H9 (cell line): ENCODE measurements around the gene C7orf25. TPM values are rescaled to one million over a fixed set of nuclear protein-coding genes. Genes with fewer than 3 reads are reported as not detected.
A peak's percentile ranks its signal among the peaks of the same experiment; 100 is the strongest.

Experiments
- DNase-seq: peaks from one replicate; pipeline ENCODE4 v3.0.0-alpha.2; 2017
- H2AFZ ChIP-seq: one replicate; pipeline ENCODE4 v1.6.1; 2013; ENCODE audit warnings: mild to moderate bottlenecking, low read length, control low read depth, moderate library complexity
- H2AK5ac ChIP-seq: 2 replicates; pipeline ENCODE4 v1.6.1; 2013; ENCODE audit warnings: low read length, control low read depth, mixed read lengths; ENCODE audit not compliant: insufficient read length
- H2BK120ac ChIP-seq: one replicate; pipeline ENCODE4 v1.6.1; 2013; ENCODE audit warnings: low read depth, mild to moderate bottlenecking, low read length, control low read depth, inconsistent platforms; ENCODE audit not compliant: poor library complexity, severe bottlenecking
- H2BK12ac ChIP-seq: 2 replicates; pipeline ENCODE4 v1.6.1; 2013; ENCODE audit warnings: low read length, control low read depth, mixed read lengths, low read depth; ENCODE audit not compliant: insufficient read length
- H2BK15ac ChIP-seq: 2 replicates; pipeline ENCODE4 v1.6.1; 2013; ENCODE audit warnings: low read depth, low read length, control low read depth
- H2BK20ac ChIP-seq: one replicate; pipeline ENCODE4 v1.6.1; 2013; ENCODE audit warnings: low read depth, mild to moderate bottlenecking, low read length, control low read depth, inconsistent platforms; ENCODE audit not compliant: poor library complexity, severe bottlenecking
- H2BK5ac ChIP-seq: 2 replicates; pipeline ENCODE4 v1.6.1; 2013; ENCODE audit warnings: low read length, control low read depth, mixed read lengths; ENCODE audit not compliant: insufficient read length
- H3K14ac ChIP-seq: 2 replicates; pipeline ENCODE4 v1.6.1; 2013; ENCODE audit warnings: low read length, control low read depth; ENCODE audit not compliant: insufficient read depth
- H3K18ac ChIP-seq: 2 replicates; pipeline ENCODE4 v1.6.1; 2013; ENCODE audit warnings: low read depth, mild to moderate bottlenecking, mixed read lengths, low read length, control low read depth; ENCODE audit not compliant: insufficient read length
- H3K23ac ChIP-seq: 2 replicates; pipeline ENCODE4 v1.6.1; 2013; ENCODE audit warnings: low read length, control low read depth, mixed read lengths, low read depth; ENCODE audit not compliant: insufficient read length
- H3K23me2 ChIP-seq: 2 replicates; pipeline ENCODE4 v1.6.1; 2013; ENCODE audit warnings: low read depth, mild to moderate bottlenecking, mixed read lengths, low read length, control low read depth; ENCODE audit not compliant: insufficient read length, poor library complexity, severe bottlenecking
- H3K27ac ChIP-seq: 2 replicates; pipeline ENCODE4 v1.5.1; 2013; ENCODE audit warnings: low read length, control low read depth, mixed read lengths, low read depth; ENCODE audit not compliant: insufficient read length
- H3K27me3 ChIP-seq: 2 replicates; pipeline ENCODE4 v1.6.1; 2013; ENCODE audit warnings: low read length, control low read depth, inconsistent platforms; ENCODE audit not compliant: insufficient read depth
- H3K4ac ChIP-seq: 2 replicates; pipeline ENCODE4 v1.6.1; 2013; ENCODE audit warnings: low read depth, mild to moderate bottlenecking, control low read depth, inconsistent platforms, low read length, moderate library complexity
- H3K4me1 ChIP-seq: 2 replicates; pipeline ENCODE4 v1.6.1; 2013; ENCODE audit warnings: low read length, control low read depth, inconsistent platforms; ENCODE audit not compliant: insufficient read depth
- H3K4me2 ChIP-seq: 2 replicates; pipeline ENCODE4 v1.6.1; 2013; ENCODE audit warnings: low read length, control low read depth, mixed read lengths; ENCODE audit not compliant: insufficient read length, insufficient read depth
- H3K56ac ChIP-seq: 2 replicates; pipeline ENCODE4 v1.6.1; 2013; ENCODE audit warnings: low read depth, mild to moderate bottlenecking, mixed read lengths, low read length, control low read depth; ENCODE audit not compliant: insufficient read length
- H3K79me1 ChIP-seq: 2 replicates; pipeline ENCODE4 v1.6.1; 2013; ENCODE audit warnings: low read depth, mild to moderate bottlenecking, moderate library complexity, low read length, control low read depth, inconsistent platforms; ENCODE audit not compliant: insufficient read depth, poor library complexity, severe bottlenecking
- H3K79me2 ChIP-seq: 2 replicates; pipeline ENCODE4 v1.6.1; 2013; ENCODE audit warnings: low read length, control low read depth, inconsistent platforms; ENCODE audit not compliant: insufficient read depth
- H3K9ac ChIP-seq: 2 replicates; pipeline ENCODE4 v1.6.1; 2013; ENCODE audit warnings: low read length, control low read depth, mixed read lengths; ENCODE audit not compliant: insufficient read length; ENCODE audit errors: extremely low read depth
- H3K9me3 ChIP-seq: one replicate; pipeline ENCODE4 v1.6.1; 2013; ENCODE audit warnings: low read depth, low read length, inconsistent platforms; ENCODE audit not compliant: control insufficient read depth
- H3T11ph ChIP-seq: one replicate; pipeline ENCODE4 v1.6.1; 2013; ENCODE audit warnings: mild to moderate bottlenecking, low read length, control low read depth, inconsistent platforms
- H4K20me1 ChIP-seq: one replicate; pipeline ENCODE4 v1.6.1; 2013; ENCODE audit not compliant: control insufficient read depth, insufficient read length, insufficient read depth
- H4K5ac ChIP-seq: 2 replicates; pipeline ENCODE4 v1.6.1; 2013; ENCODE audit warnings: low read depth, mild to moderate bottlenecking, mixed read lengths, low read length, control low read depth; ENCODE audit not compliant: insufficient read length
- H4K8ac ChIP-seq: replicated peaks from 2 replicates; pipeline ENCODE4 v1.6.1; 2013; ENCODE audit warnings: low read length, control low read depth, mixed read lengths, low read depth; ENCODE audit not compliant: insufficient read length
- H4K91ac ChIP-seq: 2 replicates; pipeline ENCODE4 v1.6.1; 2013; ENCODE audit warnings: low read depth, mild to moderate bottlenecking, moderate library complexity, mixed read lengths, low read length, control low read depth; ENCODE audit not compliant: insufficient read length
- H3K27ac Mint-ChIP-seq, 3 experiments: 2 replicates in 2 of 3; 3 replicates in 1 of 3; pipeline ENCODE4 v1.8.0; 2020 to 2021; ENCODE audit warnings: mixed read lengths in 3 of 3, mild to moderate bottlenecking in 1 of 3, moderate library complexity in 1 of 3
- H3K27me3 Mint-ChIP-seq: 2 replicates; pipeline ENCODE4 v1.8.0; 2021; ENCODE audit warnings: low read depth, mild to moderate bottlenecking, moderate library complexity, mixed read lengths
- H3K36me3 Mint-ChIP-seq, 3 experiments: 2 replicates in 2 of 3; 3 replicates in 1 of 3; pipeline ENCODE4 v1.8.0; 2020 to 2021; ENCODE audit warnings: low read depth in 3 of 3, mixed read lengths in 3 of 3; ENCODE audit not compliant: insufficient read depth in 1 of 3
- H3K4me1 Mint-ChIP-seq, 2 experiments: 2 replicates each; pipeline ENCODE4 v1.8.0; 2020; ENCODE audit warnings: mixed read lengths in 2 of 2
- H3K4me3 Mint-ChIP-seq, 2 experiments: 2 replicates in 1 of 2; 3 replicates in 1 of 2; pipeline ENCODE4 v1.8.0; 2020 to 2021; ENCODE audit warnings: mild to moderate bottlenecking in 2 of 2, mixed read lengths in 2 of 2, moderate library complexity in 1 of 2
- H3K9me3 Mint-ChIP-seq, 2 experiments: 2 replicates in 1 of 2; 3 replicates in 1 of 2; pipeline ENCODE4 v1.8.0; 2020; ENCODE audit warnings: mild to moderate bottlenecking in 2 of 2, mixed read lengths in 2 of 2, moderate library complexity in 1 of 2
- WGBS: extraction: QIAGEN DNeasy Blood & Tissue Kit; methylation state at CpG from one replicate; pipeline ENCODE4 v1.1.7; 2013; ENCODE audit warnings: missing lambda C conversion rate, low lambda C conversion rate, mixed read lengths; ENCODE audit not compliant: insufficient read length; ENCODE audit errors: extremely low coverage; 5-methylcytosine and 5-hydroxymethylcytosine counted together
- total RNA-seq: library from RNA; stranded (reverse); gene quantifications from 2 replicates; pipeline ENCODE4 v1.2.1, GENCODE V29; 2021
- TF ChIP-seq, protein P1 (sequence below): fragments of 200-600 bp; sonication (generic); conservative IDR thresholded peaks from 3 replicates; pipeline ENCODE4 v1.8.0; 2021; ENCODE audit warnings: antibody characterized with exemption, mild to moderate bottlenecking

The C7orf25 gene
- total RNA-seq, 1 experiment from 2014 or later: 3.8 TPM

GRCh38 chr7:42883950-42884349 lies 27.9 kb downstream of the C7orf25 start:
- no peak overlapping the region for H3K4ac ChIP-seq
- no peak overlapping the region for H3K23ac ChIP-seq
- no peaks in the 10 kb centered on the region for H3K4me1 ChIP-seq
- peaks cover 4 to 14% (median 7%) of the 10 kb centered on the region in 3 experiments for H3K36me3 Mint-ChIP-seq
- H3K56ac ChIP-seq: no peak overlapping the region
- TF ChIP-seq, protein P1, sequence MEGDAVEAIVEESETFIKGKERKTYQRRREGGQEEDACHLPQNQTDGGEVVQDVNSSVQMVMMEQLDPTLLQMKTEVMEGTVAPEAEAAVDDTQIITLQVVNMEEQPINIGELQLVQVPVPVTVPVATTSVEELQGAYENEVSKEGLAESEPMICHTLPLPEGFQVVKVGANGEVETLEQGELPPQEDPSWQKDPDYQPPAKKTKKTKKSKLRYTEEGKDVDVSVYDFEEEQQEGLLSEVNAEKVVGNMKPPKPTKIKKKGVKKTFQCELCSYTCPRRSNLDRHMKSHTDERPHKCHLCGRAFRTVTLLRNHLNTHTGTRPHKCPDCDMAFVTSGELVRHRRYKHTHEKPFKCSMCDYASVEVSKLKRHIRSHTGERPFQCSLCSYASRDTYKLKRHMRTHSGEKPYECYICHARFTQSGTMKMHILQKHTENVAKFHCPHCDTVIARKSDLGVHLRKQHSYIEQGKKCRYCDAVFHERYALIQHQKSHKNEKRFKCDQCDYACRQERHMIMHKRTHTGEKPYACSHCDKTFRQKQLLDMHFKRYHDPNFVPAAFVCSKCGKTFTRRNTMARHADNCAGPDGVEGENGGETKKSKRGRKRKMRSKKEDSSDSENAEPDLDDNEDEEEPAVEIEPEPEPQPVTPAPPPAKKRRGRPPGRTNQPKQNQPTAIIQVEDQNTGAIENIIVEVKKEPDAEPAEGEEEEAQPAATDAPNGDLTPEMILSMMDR: no peak
- no CpG with 5 or more reads among the region's 6 CpGs for WGBS
- no peak overlapping the region for H2AK5ac ChIP-seq
- H2BK20ac ChIP-seq: no peak overlapping the region
- no peaks in the 10 kb centered on the region for H4K20me1 ChIP-seq
- H3K23me2 ChIP-seq: peaks cover 10% of the 10 kb centered on the region
- no peak overlapping the region for H3T11ph ChIP-seq
- no peak overlapping the region for H2BK15ac ChIP-seq
- no peak overlapping the region for H4K5ac ChIP-seq
- no peak overlapping the region for H2BK120ac ChIP-seq
- no peak overlapping the region for H2AFZ ChIP-seq
- no peak overlapping the region for H4K8ac ChIP-seq
- no peak overlapping the region for H2BK12ac ChIP-seq
- H3K14ac ChIP-seq: no peak overlapping the region
- H3K9me3 ChIP-seq: no peaks in the 10 kb centered on the region
- no peak overlapping the region for H3K9ac ChIP-seq
- H3K79me1 ChIP-seq: no peaks in the 10 kb centered on the region
- no peak overlapping the region for H3K27ac ChIP-seq
- H4K91ac ChIP-seq: no peak overlapping the region
- H3K79me2 ChIP-seq: no peaks in the 10 kb centered on the region
- H3K4me3 Mint-ChIP-seq: no peak overlapping the region
- H3K27me3 ChIP-seq: no peaks in the 10 kb centered on the region
- H3K9me3 Mint-ChIP-seq: peaks cover 6 to 12% of the 10 kb centered on the region in 2 experiments
- H3K4me2 ChIP-seq: no peak overlapping the region
- DNase-seq: peak; percentile 57
- H3K27ac Mint-ChIP-seq: no peak overlapping the region
- no peaks in the 10 kb centered on the region for H3K27me3 Mint-ChIP-seq
- H3K18ac ChIP-seq: no peak overlapping the region
- H3K4me1 Mint-ChIP-seq: peaks cover 23 to 33% of the 10 kb centered on the region in 2 experiments
- H2BK5ac ChIP-seq: no peak overlapping the region
